ENCODE measurements around the gene IL20.

DNA sequence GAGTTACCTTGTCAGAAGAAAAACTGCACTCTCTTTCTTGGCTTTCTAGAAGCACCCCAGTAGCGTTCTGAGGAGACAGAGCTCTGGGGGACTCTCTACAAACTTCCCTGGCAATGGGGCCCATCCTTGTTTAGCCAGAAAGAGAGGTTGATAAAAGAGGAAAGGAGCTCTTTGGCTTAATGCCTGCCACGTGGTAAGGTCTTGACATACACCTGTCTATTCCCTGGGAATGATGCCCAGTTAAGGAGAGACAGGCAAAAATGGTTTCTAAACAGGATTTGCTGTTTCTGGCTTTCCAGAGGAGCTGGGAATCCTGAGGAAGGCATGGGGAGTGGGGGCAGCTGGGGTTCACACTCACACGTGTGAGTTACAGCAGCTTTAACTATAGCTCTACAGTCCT, 30.2 kb upstream of the IL20 start:
- TF ChIP-seq, protein P1, sequence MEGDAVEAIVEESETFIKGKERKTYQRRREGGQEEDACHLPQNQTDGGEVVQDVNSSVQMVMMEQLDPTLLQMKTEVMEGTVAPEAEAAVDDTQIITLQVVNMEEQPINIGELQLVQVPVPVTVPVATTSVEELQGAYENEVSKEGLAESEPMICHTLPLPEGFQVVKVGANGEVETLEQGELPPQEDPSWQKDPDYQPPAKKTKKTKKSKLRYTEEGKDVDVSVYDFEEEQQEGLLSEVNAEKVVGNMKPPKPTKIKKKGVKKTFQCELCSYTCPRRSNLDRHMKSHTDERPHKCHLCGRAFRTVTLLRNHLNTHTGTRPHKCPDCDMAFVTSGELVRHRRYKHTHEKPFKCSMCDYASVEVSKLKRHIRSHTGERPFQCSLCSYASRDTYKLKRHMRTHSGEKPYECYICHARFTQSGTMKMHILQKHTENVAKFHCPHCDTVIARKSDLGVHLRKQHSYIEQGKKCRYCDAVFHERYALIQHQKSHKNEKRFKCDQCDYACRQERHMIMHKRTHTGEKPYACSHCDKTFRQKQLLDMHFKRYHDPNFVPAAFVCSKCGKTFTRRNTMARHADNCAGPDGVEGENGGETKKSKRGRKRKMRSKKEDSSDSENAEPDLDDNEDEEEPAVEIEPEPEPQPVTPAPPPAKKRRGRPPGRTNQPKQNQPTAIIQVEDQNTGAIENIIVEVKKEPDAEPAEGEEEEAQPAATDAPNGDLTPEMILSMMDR (IDR thresholded peaks at IDR 0.05) = no peak
- TF ChIP-seq POLR2A (IDR thresholded peaks at IDR 0.05) = no peak
